HepG2 (cell line): ENCODE data around the gene LRRC74A. TPM values are rescaled to one million over a fixed set of nuclear protein-coding genes. Genes with fewer than 3 reads are reported as not detected.
A peak's percentile ranks its signal among the peaks of the same experiment; 100 is the strongest.

Source experiments
- ATAC-seq: fragments of 200-7000 bp; cut with Tn5 transposase; 3 replicates; pipeline ENCODE4 v1.9.1; 2020; ENCODE audit warnings: mild to moderate bottlenecking, moderate library complexity
- BruUV-seq: library from RNA; stranded (reverse); fragments of 400-500 nt; replicated peaks from 2 replicates; lab custom pipeline; 2021; lab: Mats Ljungman, UMichigan
- CTCF ChIA-PET: fragments of 300-600 bp; formaldehyde crosslinking; extraction: SDS; loops from one replicate; lab custom pipeline; 2021; ENCODE audit warnings: low total read pairs, inconsistent platforms, low intra/inter-chr PET ratio; lab: Yijun Ruan, JAX
- POLR2A ChIA-PET: fragments of 350-600 bp; sonication (Branson Sonifier 250); formaldehyde crosslinking; loops from one replicate; lab custom pipeline; 2020; ENCODE audit warnings: antibody characterized with exemption, inconsistent platforms; lab: Yijun Ruan, JAX
- DNase-seq: peaks from one replicate; pipeline ENCODE4 v3.0.0-alpha.2; 2015; ENCODE audit warnings: low spot score
- FAIRE-seq: peaks from 3 replicates; lab custom pipeline; 2011; peaks lifted over from hg19 to GRCh38; lab: Jason Lieb, UNC
- H2AFZ ChIP-seq: one replicate; pipeline ENCODE4 v1.6.1; 2011; ENCODE audit warnings: low read length, inconsistent platforms
- H3K27ac ChIP-seq: fragments of 300-600 bp; 3 replicates; pipeline ENCODE4 v1.8.0; 2011; ENCODE audit warnings: mixed run types, mild to moderate bottlenecking, mixed read lengths, low read length, inconsistent platforms; ENCODE audit not compliant: insufficient read depth; ENCODE audit errors: extremely low read length
- H3K27me3 ChIP-seq, 2 experiments: fragments of 200-600 bp in 1 of 2; 2 replicates in 1 of 2; 3 replicates in 1 of 2; pipeline versions ENCODE4 v1.6.0 to v1.8.0; 2011; ENCODE audit warnings: low read length in 2 of 2, mild to moderate bottlenecking in 2 of 2, moderate library complexity in 2 of 2, inconsistent platforms in 1 of 2; ENCODE audit not compliant: insufficient read depth in 2 of 2, control insufficient read depth in 1 of 2
- H3K36me3 ChIP-seq, 2 experiments: fragments of 200-600 bp in 1 of 2; replicated peaks in 1 of 2; 2 replicates in 1 of 2; 3 replicates in 1 of 2; pipeline versions ENCODE4 v1.5.1 to v1.8.0; 2011; ENCODE audit warnings: low read length in 2 of 2, inconsistent platforms in 1 of 2; ENCODE audit not compliant: insufficient read depth in 2 of 2, control insufficient read depth in 1 of 2
- H3K4me1 ChIP-seq: 2 replicates; pipeline ENCODE4 v1.5.1; 2012; ENCODE audit warnings: low read length, inconsistent platforms; ENCODE audit not compliant: insufficient read depth
- H3K4me2 ChIP-seq: 2 replicates; pipeline ENCODE4 v1.6.0; 2011; ENCODE audit warnings: low read depth, low read length, inconsistent platforms
- H3K4me3 ChIP-seq, 3 experiments: fragments of 200-600 bp in 1 of 3; sonication (generic), shearing (Covaris generic) in 1 of 3; replicated peaks in 1 of 3; 2 replicates each; pipeline ENCODE4 v1.5.1; 2011 to 2016; ENCODE audit warnings: low read length in 3 of 3, inconsistent platforms in 2 of 3, low read depth in 2 of 3, mild to moderate bottlenecking in 2 of 3, control low read depth in 1 of 3, mixed read lengths in 1 of 3; ENCODE audit not compliant: insufficient read depth in 1 of 3
- H3K79me2 ChIP-seq: one replicate; pipeline ENCODE4 v1.6.1; 2011; ENCODE audit warnings: low read length, inconsistent platforms; ENCODE audit not compliant: insufficient read depth
- H3K9ac ChIP-seq: 2 replicates; pipeline ENCODE4 v1.6.0; 2011; ENCODE audit warnings: mild to moderate bottlenecking, low read depth, low read length, inconsistent platforms; ENCODE audit not compliant: insufficient read depth
- H3K9me3 ChIP-seq: 2 replicates; pipeline ENCODE4 v1.5.1; 2012; ENCODE audit warnings: mild to moderate bottlenecking, low read length
- H4K20me1 ChIP-seq: 2 replicates; pipeline ENCODE4 v1.6.0; 2011; ENCODE audit warnings: inconsistent platforms, mild to moderate bottlenecking, low read length, moderate library complexity; ENCODE audit not compliant: insufficient read depth
- FOXA1 ChIP-seq, 2 experiments: fragments of 450-650 bp in 1 of 2; sonication (generic) in 1 of 2; formaldehyde crosslinking in 1 of 2; IDR thresholded peaks; 2 replicates each; pipeline versions ENCODE4 v1.4.0 to v1.6.1; 2016 to 2020; ENCODE audit warnings: missing genetic modification reagents in 1 of 2
- FOXP1 ChIP-seq, 2 experiments: fragments of 450-650 bp in 1 of 2; IDR thresholded peaks; 2 replicates each; pipeline ENCODE4 v1.6.1; 2017 to 2018; ENCODE audit warnings: antibody characterized with exemption in 1 of 2
- HNF1A ChIP-seq, 2 experiments: sonication (generic) in 1 of 2; formaldehyde crosslinking in 1 of 2; IDR thresholded peaks; 2 replicates each; pipeline versions ENCODE4 v1.4.0 to v1.6.1; 2016 to 2020; ENCODE audit warnings: borderline replicate concordance in 1 of 2, low read depth in 1 of 2, mild to moderate bottlenecking in 1 of 2, missing genetic modification reagents in 1 of 2
- HOXA5 ChIP-seq: sonication (generic); formaldehyde crosslinking; IDR thresholded peaks from 2 replicates; pipeline ENCODE4 v1.4.0; 2020; ENCODE audit warnings: missing genetic modification reagents
- KDM3A ChIP-seq: IDR thresholded peaks from 2 replicates; pipeline ENCODE4 v1.6.1; 2018; ENCODE audit warnings: low read depth, missing compliant biosample characterization
- KDM6A ChIP-seq: IDR thresholded peaks from 2 replicates; pipeline ENCODE4 v1.6.1; 2016; ENCODE audit warnings: low read depth
- MAX ChIP-seq: IDR thresholded peaks from 2 replicates; pipeline ENCODE4 v1.6.1; 2012; ENCODE audit warnings: inconsistent platforms
- MED1 ChIP-seq: sonication (generic); formaldehyde crosslinking; IDR thresholded peaks from 2 replicates; pipeline ENCODE4 v1.4.0; 2020; ENCODE audit warnings: missing genetic modification reagents
- MEIS1 ChIP-seq: sonication (generic); formaldehyde crosslinking; IDR thresholded peaks from 2 replicates; pipeline ENCODE4 v1.9.0; 2021; ENCODE audit warnings: mild to moderate bottlenecking, missing genetic modification reagents, moderate library complexity, borderline replicate concordance
- MEIS2 ChIP-seq: sonication (generic); formaldehyde crosslinking; IDR thresholded peaks from 2 replicates; pipeline ENCODE4 v1.9.0; 2021; ENCODE audit warnings: mild to moderate bottlenecking, missing genetic modification reagents
- NCOA5 ChIP-seq: sonication (generic); formaldehyde crosslinking; IDR thresholded peaks from 2 replicates; pipeline ENCODE4 v1.4.0; 2020; ENCODE audit warnings: missing genetic modification reagents
- NR2F6 ChIP-seq, 2 experiments: IDR thresholded peaks; 2 replicates each; pipeline ENCODE4 v1.6.1; 2016; ENCODE audit warnings: antibody characterized with exemption in 1 of 2, mild to moderate bottlenecking in 1 of 2
- SAP130 ChIP-seq: IDR thresholded peaks from 2 replicates; pipeline ENCODE4 v1.6.1; 2016; ENCODE audit warnings: low read depth
- SIX1 ChIP-seq: sonication (generic); formaldehyde crosslinking; IDR thresholded peaks from 2 replicates; pipeline ENCODE4 v1.4.0; 2020; ENCODE audit warnings: missing genetic modification reagents, borderline replicate concordance
- SOX13 ChIP-seq, 3 experiments: fragments of 450-650 bp in 1 of 3; sonication (generic) in 1 of 3; formaldehyde crosslinking in 1 of 3; IDR thresholded peaks in 2 of 3; conservative IDR thresholded peaks in 1 of 3; 2 replicates each; pipeline versions ENCODE4 v1.5.0 to v1.6.1; 2016 to 2020; ENCODE audit warnings: antibody characterized with exemption in 1 of 3, mild to moderate bottlenecking in 1 of 3, missing compliant biosample characterization in 1 of 3, missing genetic modification reagents in 1 of 3, moderate library complexity in 1 of 3
- SOX6 ChIP-seq, 2 experiments: fragments of 450-650 bp in 1 of 2; sonication (generic) in 1 of 2; formaldehyde crosslinking in 1 of 2; IDR thresholded peaks; 2 replicates each; pipeline versions ENCODE4 v1.4.0 to v1.6.1; 2017 to 2020; ENCODE audit warnings: antibody characterized with exemption in 1 of 2, mild to moderate bottlenecking in 1 of 2, missing genetic modification reagents in 1 of 2
- SRY ChIP-seq: sonication (generic); formaldehyde crosslinking; IDR thresholded peaks from 2 replicates; pipeline ENCODE4 v1.8.0; 2022; ENCODE audit warnings: mild to moderate bottlenecking, missing genetic modification reagents
- TBX2 ChIP-seq: sonication (generic); formaldehyde crosslinking; IDR thresholded peaks from 2 replicates; pipeline ENCODE4 v1.5.0; 2020; ENCODE audit warnings: missing genetic modification reagents, mild to moderate bottlenecking, borderline replicate concordance
- ZFX ChIP-seq: sonication (generic); formaldehyde crosslinking; IDR thresholded peaks from 2 replicates; pipeline ENCODE4 v1.4.0; 2020; ENCODE audit warnings: mild to moderate bottlenecking, low read depth, missing genetic modification reagents, moderate library complexity
- ZSCAN20 ChIP-seq: sonication (generic); formaldehyde crosslinking; IDR thresholded peaks from 2 replicates; pipeline ENCODE4 v1.4.0; 2020; ENCODE audit warnings: missing genetic modification reagents, mild to moderate bottlenecking, borderline replicate concordance
- WGBS: methylation state at CpG from one replicate; pipeline ENCODE4 v1.1.6; 2017; ENCODE audit warnings: low lambda C conversion rate; 5-methylcytosine and 5-hydroxymethylcytosine counted together
- in situ Hi-C: cut with HindIII; loops from 2 replicates; pipeline ENCODE4 v1.10.0; 2017; ENCODE audit warnings: low pct_unique_long_range_greater_than_20kb; ENCODE audit not compliant: extremely low pct_ligation_motif_present
- intact Hi-C: fragments of 100-400 bp; cut with micrococcal nuclease; formaldehyde crosslinking; loops from one replicate; pipeline ENCODE4 v1.10.0; 2022; ENCODE audit not compliant: unreplicated experiment
- polyA plus RNA-seq, 8 experiments: library from polyadenylated mRNA; depleted of rRNA in 3 of 8; stranded (reverse) in 7 of 8; unstranded in 1 of 8; fragments of >200 nt; fragmentation: Illumina TruSeq in 4 of 8; extraction: Trizol in 4 of 8; gene quantifications; 2 replicates each; pipeline versions ENCODE4 v1.2.1 to v1.2.3, GENCODE V29; 2011 to 2016; ENCODE audit warnings: low read depth in 4 of 8, missing spikeins in 1 of 8, mixed read lengths in 1 of 8; ENCODE audit not compliant: insufficient read depth in 1 of 8
- total RNA-seq, 5 experiments: library from RNA; depleted of rRNA; stranded (reverse); fragments of >200 nt; fragmentation: Illumina TruSeq; extraction: Trizol; gene quantifications; 2 replicates each; pipeline ENCODE4 v1.2.3, GENCODE V29; 2016; ENCODE audit warnings: low read depth in 1 of 5

Gene LRRC74A
- total and polyA plus RNA-seq, 2 of the 13 experiments (the other 11 are each of a cell fraction or from before 2014, with no cell fraction given) = not detected

- CTCF ChIA-PET = no interaction called here
- WGBS = 0% methylated on average over 7 of the region's 7 CpGs
- FAIRE-seq (peak; percentile 56), ATAC-seq (peak; percentile 66), DNase-seq (peak; percentile 60)
- Histone ChIP-seq H3K79me2 (no peaks in the 10 kb centered on the region), H3K9me3 (no peaks in the 10 kb centered on the region), H3K27me3 (0 out of 5 replicates have a peak, but pooled peaks cover 0 to 4% of the 10 kb centered on the region in 2 experiments), H3K9ac (no peak overlapping the region), H2AFZ (no peak overlapping the region), H3K4me3 (no peak overlapping the region; a peak in 1 of 6 replicates), H4K20me1 (no peaks in the 10 kb centered on the region), H3K4me2 (peak overlapping the region; percentile 54), H3K27ac (no peak overlapping the region), H3K36me3 (no peaks in the 10 kb centered on the region), H3K4me1 (peaks cover 66% of the 10 kb centered on the region)
- POLR2A ChIA-PET = no interaction called here
- in situ Hi-C loops (no loop called here), intact Hi-C loops (no loop called here)
- no TSS peak for BruUV-seq
- TF ChIP-seq SOX13 (IDR thresholded peaks at IDR 0.05) (no peak), SOX13 (CRISPR knock-in tag; conservative IDR thresholded peaks at IDR 0.05 in 1 of 2, IDR thresholded peaks at IDR 0.05 in 1 of 2) (peak in 1 of 2 experiments; percentile 49; a peak in 2 of 4 replicates), FOXA1 (IDR thresholded peaks at IDR 0.05) (no peak), FOXA1 (CRISPR knock-in tag; IDR thresholded peaks at IDR 0.05) (0 out of 2 replicates have a peak, but pooled peaks have one; percentile 7), KDM6A (CRISPR knock-in tag) (no peak), SIX1 (CRISPR knock-in tag) (peak; percentile 77), TBX2 (CRISPR knock-in tag) (peak; percentile 41; the same call in 1 of the 2 replicates), ZFX (CRISPR knock-in tag) (0 out of 2 replicates have a peak, but pooled peaks have one; percentile 18), SAP130 (CRISPR knock-in tag) (peak; percentile 40; the same call in 1 of the 2 replicates), SOX6 (IDR thresholded peaks at IDR 0.05) (no peak), SOX6 (CRISPR knock-in tag; IDR thresholded peaks at IDR 0.05) (peak; percentile 37), MAX (peak; percentile 49; the same call in 1 of the 2 replicates), KDM3A (CRISPR knock-in tag) (no peak), MED1 (CRISPR knock-in tag) (peak; percentile 15; the same call in 1 of the 2 replicates), MEIS1 (CRISPR knock-in tag) (0 out of 2 replicates have a peak, but pooled peaks have one; percentile 43), NR2F6 (IDR thresholded peaks at IDR 0.05) (0 out of 2 replicates have a peak, but pooled peaks have one; percentile 10), NR2F6 (CRISPR knock-in tag; IDR thresholded peaks at IDR 0.05) (no peak), MEIS2 (CRISPR knock-in tag) (0 out of 2 replicates have a peak, but pooled peaks have one; percentile 35), HNF1A (IDR thresholded peaks at IDR 0.05; ENCODE audit: low read depth) (peak; percentile 39; the same call in 1 of the 2 replicates), HNF1A (CRISPR knock-in tag; IDR thresholded peaks at IDR 0.05; ENCODE audit: borderline replicate concordance) (peak; percentile 58; the same call in 1 of the 2 replicates), ZSCAN20 (CRISPR knock-in tag) (no peak), NCOA5 (CRISPR knock-in tag) (no peak), FOXP1 (IDR thresholded peaks at IDR 0.05) (no peak), FOXP1 (CRISPR knock-in tag; IDR thresholded peaks at IDR 0.05) (peak; percentile 33; the same call in 1 of the 2 replicates), HOXA5 (CRISPR knock-in tag) (peak; percentile 99), SRY (CRISPR knock-in tag) (no peak)
Measured at GRCh38 chr14:76834241-76834661, 8.0 kb downstream of the LRRC74A start.
